Fibroblast of lung (primary cell): Measurements from ENCODE around the gene FAM107A. TPM values are rescaled to one million over a fixed set of nuclear protein-coding genes. Genes with fewer than 3 reads are reported as not detected.

ENCODE experiments used
- DNase-seq, 2 donors: peaks; one replicate each; pipeline versions ENCODE4 v3.0.0 to v3.0.0-alpha.2; 2010; ENCODE audit warnings: low read depth in 2 of 2
- H2AFZ ChIP-seq: 2 replicates; pipeline ENCODE4 v1.5.1; 2012; ENCODE audit warnings: low read length, control low read depth, inconsistent platforms
- H3K27ac ChIP-seq: 2 replicates; pipeline ENCODE4 v1.5.1; 2011; ENCODE audit warnings: low read length, control low read depth; ENCODE audit not compliant: insufficient read depth
- H3K27me3 ChIP-seq: 2 replicates; pipeline ENCODE4 v1.5.1; 2011; ENCODE audit warnings: mild to moderate bottlenecking, low read length; ENCODE audit not compliant: control insufficient read depth, insufficient read depth
- H3K36me3 ChIP-seq: 2 replicates; pipeline ENCODE4 v1.5.1; 2011; ENCODE audit warnings: low read length; ENCODE audit not compliant: control insufficient read depth, insufficient read depth
- H3K4me1 ChIP-seq: 2 replicates; pipeline ENCODE4 v1.5.1; 2011; ENCODE audit warnings: low read length; ENCODE audit not compliant: control insufficient read depth, insufficient read depth; ENCODE audit errors: extremely low read depth
- H3K4me2 ChIP-seq: 2 replicates; pipeline ENCODE4 v1.5.1; 2011; ENCODE audit warnings: low read length, control low read depth; ENCODE audit not compliant: insufficient read depth; ENCODE audit errors: extremely low read depth
- H3K4me3 ChIP-seq, 4 experiments: fragments of 200-600 bp in 1 of 4; sonication (generic) in 1 of 4; replicated peaks in 1 of 4; 2 replicates each; pipeline ENCODE4 v1.5.1; 2011 to 2016; ENCODE audit warnings: low read length in 4 of 4, low read depth in 3 of 4, mild to moderate bottlenecking in 3 of 4, control low read depth in 2 of 4, inconsistent platforms in 1 of 4, mixed read lengths in 1 of 4; ENCODE audit not compliant: insufficient read depth in 1 of 4; ENCODE audit errors: control extremely low read depth in 1 of 4
- H3K79me2 ChIP-seq: 2 replicates; pipeline ENCODE4 v1.5.1; 2012; ENCODE audit warnings: mild to moderate bottlenecking, low read length, inconsistent platforms; ENCODE audit not compliant: control insufficient read depth, insufficient read depth
- H3K9ac ChIP-seq: 2 replicates; pipeline ENCODE4 v1.5.1; 2011; ENCODE audit warnings: mild to moderate bottlenecking, low read length, control low read depth; ENCODE audit not compliant: insufficient read depth
- H3K9me3 ChIP-seq: 2 replicates; pipeline ENCODE4 v1.5.1; 2012; ENCODE audit warnings: low read depth, low read length; ENCODE audit not compliant: control insufficient read depth, insufficient read depth
- H4K20me1 ChIP-seq: 2 replicates; pipeline ENCODE4 v1.5.1; 2011; ENCODE audit warnings: low read length; ENCODE audit not compliant: control insufficient read depth, insufficient read depth; ENCODE audit errors: extremely low read depth
- CTCF ChIP-seq, 2 donors: IDR thresholded peaks in 1 of 2; conservative IDR thresholded peaks in 1 of 2; 1 replicate in 1 of 2; 2 replicates in 1 of 2; pipeline ENCODE4 v1.5.1; 2011 to 2012; ENCODE audit warnings: low read length in 2 of 2, control low read depth in 1 of 2, inconsistent platforms in 1 of 2, low read depth in 1 of 2, mild to moderate bottlenecking in 1 of 2
- EZH2 ChIP-seq: IDR thresholded peaks from 2 replicates; pipeline ENCODE4 v1.5.1; 2012; ENCODE audit warnings: low read length, control low read depth, mild to moderate bottlenecking; ENCODE audit errors: missing control alignments
- polyA plus RNA-seq, 2 donors: library from polyadenylated mRNA; depleted of rRNA in 1 of 2; stranded (reverse) in 1 of 2; unstranded in 1 of 2; fragments of >200 nt; gene quantifications; 2 replicates each; pipeline ENCODE4 v1.2.1, GENCODE V29; 2011 to 2012; ENCODE audit warnings: missing spikeins in 1 of 2
- total RNA-seq: library from RNA; depleted of rRNA; stranded (reverse); fragments of >200 nt; gene quantifications from 2 replicates; pipeline ENCODE4 v1.2.1, GENCODE V29; 2014

The FAM107A gene
- total and polyA plus RNA-seq, 2 donors (not counting 1 experiment from before 2014, with no cell fraction given) = under 0.01 to 0.16 TPM

GRCh38 chr3:58578873-58579272, 1.7 kb upstream of the FAM107A start:
- no peaks in the 10 kb centered on the region for H3K79me2 ChIP-seq
- H3K36me3 ChIP-seq = no peaks in the 10 kb centered on the region
- no peaks in the 10 kb centered on the region for H4K20me1 ChIP-seq
- no peak overlapping the region for H3K4me3 ChIP-seq
- TF ChIP-seq CTCF (conservative IDR thresholded peaks at IDR 0.05 in 1 of 2, IDR thresholded peaks at IDR 0.05 in 1 of 2; ENCODE audit: low read depth in 1 of 2, low read length in 2 of 2) (no peak), EZH2 (no peak)
- no peak for DNase-seq
- no peak overlapping the region for H3K9ac ChIP-seq
- peaks cover 4% of the 10 kb centered on the region for H3K27me3 ChIP-seq
- H2AFZ ChIP-seq = no peak overlapping the region
- no peak overlapping the region for H3K27ac ChIP-seq
- no peaks in the 10 kb centered on the region for H3K9me3 ChIP-seq
- H3K4me1 ChIP-seq = no peaks in the 10 kb centered on the region
- H3K4me2 ChIP-seq = no peak overlapping the region

GRCh38 chr3:58576716-58577115, 475 bp downstream of the FAM107A start:
- Histone ChIP-seq H3K27me3 (peaks cover 4% of the 10 kb centered on the region), H3K4me1 (no peaks in the 10 kb centered on the region), H3K4me3 (no peak overlapping the region), H3K9ac (no peak overlapping the region), H3K79me2 (no peaks in the 10 kb centered on the region), H3K36me3 (no peaks in the 10 kb centered on the region), H3K27ac (no peak overlapping the region), H2AFZ (no peak overlapping the region), H3K4me2 (no peak overlapping the region), H3K9me3 (no peaks in the 10 kb centered on the region), H4K20me1 (no peaks in the 10 kb centered on the region)
- no peak for TF ChIP-seq CTCF (conservative IDR thresholded peaks at IDR 0.05 in 1 of 2, IDR thresholded peaks at IDR 0.05 in 1 of 2; ENCODE audit: low read depth in 1 of 2, low read length in 2 of 2)
- no peak for TF ChIP-seq EZH2
- no peak for DNase-seq

- H4K20me1 ChIP-seq = no peaks in the 10 kb centered on the region
- H3K79me2 ChIP-seq = no peaks in the 10 kb centered on the region
- H3K27ac ChIP-seq = no peak overlapping the region
- no peaks in the 10 kb centered on the region for H3K36me3 ChIP-seq
- DNase-seq = no peak
- TF ChIP-seq EZH2 = no peak
- TF ChIP-seq CTCF (conservative IDR thresholded peaks at IDR 0.05 in 1 of 2, IDR thresholded peaks at IDR 0.05 in 1 of 2; ENCODE audit: low read depth in 1 of 2, low read length in 2 of 2) = no peak
- H3K9me3 ChIP-seq = no peaks in the 10 kb centered on the region
- H3K4me1 ChIP-seq = no peaks in the 10 kb centered on the region
- no peak overlapping the region for H3K4me3 ChIP-seq
- H3K9ac ChIP-seq = no peak overlapping the region
- H2AFZ ChIP-seq = no peak overlapping the region
- H3K4me2 ChIP-seq = no peak overlapping the region
- H3K27me3 ChIP-seq = peaks cover 4% of the 10 kb centered on the region
These were observed 1.1 kb downstream of the FAM107A start for GRCh38 chr3:58575971-58576652.
